Tibial artery (tissue), 4 donors: Measurements from ENCODE around the gene CDK12.

ENCODE experiments used
- DNase-seq, 2 donors: peaks; one replicate each; pipeline ENCODE4 v3.0.0-alpha.2; 2019
- H3K27ac ChIP-seq, 2 donors: fragments of 200-600 bp; sonication (generic) in 1 of 2; 1 replicate in 1 of 2; 2 replicates in 1 of 2; pipeline ENCODE4 v1.5.1; 2018 to 2019; ENCODE audit warnings: mild to moderate bottlenecking in 1 of 2
- H3K27me3 ChIP-seq, 2 donors: fragments of 200-600 bp; sonication (generic) in 1 of 2; one replicate each; pipeline versions ENCODE4 v1.5.1 to v1.6.0; 2016 to 2019
- H3K36me3 ChIP-seq, 3 donors: fragments of 200-600 bp; sonication (generic) in 2 of 3; one replicate each; pipeline ENCODE4 v1.5.1; 2016 to 2019; ENCODE audit warnings: mild to moderate bottlenecking in 2 of 3
- H3K4me1 ChIP-seq, 4 donors: fragments of 200-600 bp; sonication (generic) in 2 of 4; 1 replicate in 3 of 4; 2 replicates in 1 of 4; pipeline ENCODE4 v1.5.1; 2016 to 2019
- H3K4me3 ChIP-seq, 2 donors: fragments of 200-600 bp; sonication (generic) in 1 of 2; 1 replicate in 1 of 2; 2 replicates in 1 of 2; pipeline ENCODE4 v1.5.1; 2018 to 2019; ENCODE audit warnings: mild to moderate bottlenecking in 2 of 2
- H3K9me3 ChIP-seq, 3 donors: fragments of 200-600 bp; sonication (generic) in 1 of 3; one replicate each; pipeline ENCODE4 v1.5.1; 2016 to 2019
- CTCF ChIP-seq, 2 experiments: fragments of 200-600 bp in 1 of 2; fragments of 450-650 bp in 1 of 2; IDR thresholded peaks; one replicate each; pipeline ENCODE4 v1.5.1; 2017 to 2019; ENCODE audit warnings: antibody characterized with exemption in 2 of 2, mild to moderate bottlenecking in 1 of 2, moderate library complexity in 1 of 2
- intact Hi-C: fragments of 100-400 bp; cut with DNase I; formaldehyde crosslinking; loops from one replicate; pipeline ENCODE4 v1.15.0; 2023; ENCODE audit warnings: low total_unique reads

CDK12 gene

GRCh38 chr17:39548494-39549225 lies 87.4 kb downstream of the CDK12 start:
- Histone ChIP-seq H3K27ac (no peak overlapping the region), H3K9me3 (no peaks in the 10 kb centered on the region), H3K27me3 (no peaks in the 10 kb centered on the region), H3K4me1 (peaks cover 0 to 12% (median 0%) of the 10 kb centered on the region in 4 donors), H3K4me3 (no peak overlapping the region), H3K36me3 (peaks cover 37 to 93% (median 67%) of the 10 kb centered on the region in 3 donors)
- TF ChIP-seq CTCF (IDR thresholded peaks at IDR 0.05), result no peak
- intact Hi-C loops, result no loop called here
- no peak for DNase-seq

GRCh38 chr17:39549747-39550573 lies 88.7 kb downstream of the CDK12 start:
- intact Hi-C loops, result no loop called here
- Histone ChIP-seq H3K36me3 (peaks cover 42 to 95% (median 71%) of the 10 kb centered on the region in 3 donors), H3K4me3 (no peak overlapping the region), H3K27me3 (no peaks in the 10 kb centered on the region), H3K27ac (no peak overlapping the region), H3K4me1 (peaks cover 0 to 12% (median 0%) of the 10 kb centered on the region in 4 donors), H3K9me3 (no peaks in the 10 kb centered on the region)
- DNase-seq, result no peak
- TF ChIP-seq CTCF (IDR thresholded peaks at IDR 0.05), result no peak

GRCh38 chr17:39551879-39552278 lies 90.6 kb downstream of the CDK12 start:
- Histone ChIP-seq H3K27me3 (no peaks in the 10 kb centered on the region), H3K4me3 (no peak overlapping the region), H3K27ac (no peak overlapping the region), H3K9me3 (no peaks in the 10 kb centered on the region), H3K4me1 (peaks cover 0 to 12% (median 0%) of the 10 kb centered on the region in 4 donors), H3K36me3 (peaks cover 34 to 95% (median 63%) of the 10 kb centered on the region in 3 donors)
- intact Hi-C loops, result no loop called here
- no peak for TF ChIP-seq CTCF (IDR thresholded peaks at IDR 0.05)
- no peak for DNase-seq

GRCh38 chr17:39553341-39553945 lies 92.2 kb downstream of the CDK12 start:
- peaks cover 27 to 98% (median 54%) of the 10 kb centered on the region in 3 donors for H3K36me3 ChIP-seq
- no peak overlapping the region for H3K4me3 ChIP-seq
- H3K27ac ChIP-seq, result no peak overlapping the region
- H3K4me1 ChIP-seq, result peaks cover 0 to 4% (median 0%) of the 10 kb centered on the region in 4 donors
- intact Hi-C loops, result no loop called here
- no peaks in the 10 kb centered on the region for H3K9me3 ChIP-seq
- DNase-seq, result no peak
- no peak for TF ChIP-seq CTCF (IDR thresholded peaks at IDR 0.05)
- H3K27me3 ChIP-seq, result no peaks in the 10 kb centered on the region

- DNase-seq, result no peak
- Histone ChIP-seq H3K36me3 (peaks cover 25 to 98% (median 49%) of the 10 kb centered on the region in 3 donors), H3K27me3 (no peaks in the 10 kb centered on the region), H3K4me3 (no peak overlapping the region), H3K9me3 (no peaks in the 10 kb centered on the region), H3K27ac (no peak overlapping the region), H3K4me1 (no peaks in the 10 kb centered on the region)
- TF ChIP-seq CTCF (IDR thresholded peaks at IDR 0.05), result no peak
- intact Hi-C loops, result no loop called here
Observed at GRCh38 chr17:39555368-39555767, 94.1 kb downstream of the CDK12 start.
